NCI-H510A (cell line): Measurements from ENCODE around the gene NGB.

ENCODE experiments used
- DNase-seq: peaks from one replicate; lab custom pipeline; 2025; lab: John Stamatoyannopoulos, UW

NGB gene

DNA sequence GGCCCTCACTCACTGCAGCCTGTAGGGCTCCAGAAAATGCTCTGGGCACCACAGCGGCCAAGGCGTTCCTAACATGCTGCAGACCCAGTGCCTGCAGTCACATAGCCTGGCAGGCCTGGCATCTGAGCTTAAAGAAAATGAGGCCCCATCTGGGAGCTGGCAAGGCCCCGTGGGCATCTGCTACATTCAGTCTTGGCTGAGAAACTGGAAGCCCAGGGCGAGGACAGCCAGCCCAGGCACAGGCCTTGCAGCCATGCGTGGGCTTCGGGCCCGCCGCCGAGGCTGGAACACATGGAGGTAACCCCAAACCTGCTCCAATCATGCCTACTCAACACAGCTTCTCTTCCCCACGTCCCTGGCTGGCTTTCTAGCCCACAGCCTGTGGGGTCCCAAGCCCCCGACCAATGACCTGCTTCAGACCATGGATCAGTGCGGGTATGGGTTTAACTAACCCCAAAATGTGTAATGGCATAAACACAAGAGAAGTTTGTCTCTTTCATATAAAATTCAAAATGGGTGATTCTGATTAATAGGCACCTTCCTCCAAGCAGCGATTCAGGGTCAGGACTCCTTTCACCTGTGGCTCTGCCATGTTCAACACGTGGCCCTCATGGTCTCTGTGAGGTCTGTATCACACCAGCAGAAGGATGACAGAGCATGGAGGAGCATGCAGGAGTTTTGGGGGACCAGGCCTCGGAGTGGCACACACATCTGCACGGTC is 6.4 kb downstream of the NGB start:
- DNase-seq: no peak

DNA sequence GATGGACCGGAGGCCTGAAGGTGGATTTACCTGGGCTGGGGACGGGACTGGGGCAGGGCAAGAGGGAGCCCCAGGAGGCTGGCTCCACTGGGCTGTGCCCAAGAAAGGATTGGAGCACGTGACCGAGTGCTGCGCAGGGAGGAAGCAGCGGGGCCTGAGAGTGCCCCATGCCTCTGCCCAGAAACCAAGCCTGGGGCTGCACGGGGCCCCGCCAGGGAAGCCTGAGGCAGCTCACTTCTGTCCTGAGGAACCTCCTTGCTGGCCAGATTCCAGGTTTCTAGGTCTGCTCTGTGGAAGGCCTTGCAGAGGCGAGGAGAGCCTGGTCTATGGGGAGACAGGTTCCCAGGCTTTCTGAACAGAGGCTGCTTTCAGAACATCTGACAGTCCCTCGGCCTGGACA is 10.4 kb downstream of the NGB start:
- DNase-seq: no peak

DNA sequence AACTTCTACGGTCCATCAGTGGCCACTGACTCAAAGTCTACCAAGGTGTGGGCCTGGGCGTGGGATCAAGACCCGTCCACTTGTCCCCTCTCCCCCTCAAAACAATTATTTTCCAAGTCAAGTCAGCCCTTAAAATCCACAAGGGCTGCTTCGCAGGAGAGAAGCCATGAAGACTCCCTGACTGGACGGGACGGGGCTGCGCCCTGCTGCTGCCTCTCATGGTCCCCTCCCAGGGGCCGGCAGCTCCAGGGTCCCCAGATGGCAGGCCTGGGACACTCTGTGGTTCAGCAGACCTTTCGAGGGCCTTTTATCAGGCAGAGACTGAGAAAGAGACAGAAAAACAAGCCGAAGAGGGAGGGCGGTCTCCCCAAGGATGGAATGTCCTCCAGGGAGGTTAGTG is 10.8 kb downstream of the NGB start:
- no peak for DNase-seq

DNA sequence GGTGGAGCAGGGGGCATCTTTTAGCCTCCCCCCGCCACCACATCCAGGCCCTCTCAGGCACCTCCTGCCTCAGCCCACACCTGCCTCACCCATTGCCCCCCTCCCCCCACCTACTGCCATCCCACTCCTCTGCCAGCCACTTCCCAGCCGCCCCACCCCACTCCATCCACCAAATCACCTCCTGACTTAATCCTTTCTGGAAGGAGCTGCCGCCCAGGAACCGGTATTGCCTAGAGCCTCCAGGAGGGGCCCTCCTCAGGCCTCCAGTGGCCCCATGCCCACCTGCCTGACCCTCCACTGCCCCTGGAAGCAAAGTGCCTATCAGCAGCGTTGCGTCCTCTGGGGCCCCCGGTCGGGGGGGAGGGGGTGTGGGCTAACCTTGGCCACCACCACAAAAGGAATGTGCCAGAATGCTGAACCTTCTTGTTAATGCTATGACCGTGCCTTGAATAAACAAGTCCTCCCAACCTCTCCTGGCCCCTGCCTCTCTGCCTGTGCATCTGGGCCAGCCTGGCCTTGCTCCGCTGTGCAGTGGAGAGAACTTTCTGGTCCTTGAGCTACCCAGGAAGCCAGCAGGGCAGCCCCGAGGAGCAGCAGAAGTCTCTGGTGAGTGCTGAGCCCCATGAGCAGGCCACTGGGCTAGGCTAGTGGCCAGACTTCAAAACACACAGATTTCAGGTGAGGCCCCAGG is 11.8 kb downstream of the NGB start:
- no peak for DNase-seq

DNA sequence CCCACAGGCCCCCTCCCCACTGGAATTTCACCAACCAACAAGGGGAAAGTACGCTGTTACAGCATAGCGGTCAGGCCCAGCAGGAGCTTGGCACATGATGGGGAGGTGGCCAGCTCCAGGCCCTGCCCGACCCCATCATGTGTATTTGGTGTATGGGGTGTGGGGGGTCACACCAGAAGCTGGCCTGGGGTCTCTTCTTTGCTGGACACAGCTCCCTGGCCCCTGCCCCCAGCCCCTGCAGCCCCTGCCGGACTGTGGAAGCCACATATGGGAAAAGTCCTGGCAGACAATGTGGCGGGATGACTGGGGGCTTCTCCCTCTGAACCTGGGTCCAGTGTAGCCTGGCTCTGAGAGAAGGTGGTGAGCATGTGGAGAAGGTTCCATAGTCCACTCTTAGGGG is 12.4 kb downstream of the NGB start:
- DNase-seq: no peak

DNA sequence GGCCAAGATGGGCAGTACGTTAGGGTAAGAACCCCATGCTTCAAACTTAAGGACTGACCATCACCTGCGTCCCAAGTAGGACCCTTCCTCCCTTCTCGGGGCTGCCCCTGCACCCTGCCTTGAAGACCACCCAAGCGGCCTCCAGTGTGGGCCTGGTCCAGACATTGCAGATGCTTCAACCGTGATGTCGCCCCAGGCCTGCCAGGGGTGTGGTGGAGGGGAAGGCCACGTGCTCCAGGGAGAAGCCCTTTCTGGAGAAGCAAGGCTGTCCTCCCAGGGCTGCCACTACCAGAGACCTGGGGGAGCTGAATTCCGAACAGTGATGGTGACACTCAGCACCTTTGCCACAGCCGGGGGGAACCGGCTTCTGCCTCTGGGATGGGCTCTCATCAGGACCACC is 13.3 kb downstream of the NGB start:
- DNase-seq: no peak

DNA sequence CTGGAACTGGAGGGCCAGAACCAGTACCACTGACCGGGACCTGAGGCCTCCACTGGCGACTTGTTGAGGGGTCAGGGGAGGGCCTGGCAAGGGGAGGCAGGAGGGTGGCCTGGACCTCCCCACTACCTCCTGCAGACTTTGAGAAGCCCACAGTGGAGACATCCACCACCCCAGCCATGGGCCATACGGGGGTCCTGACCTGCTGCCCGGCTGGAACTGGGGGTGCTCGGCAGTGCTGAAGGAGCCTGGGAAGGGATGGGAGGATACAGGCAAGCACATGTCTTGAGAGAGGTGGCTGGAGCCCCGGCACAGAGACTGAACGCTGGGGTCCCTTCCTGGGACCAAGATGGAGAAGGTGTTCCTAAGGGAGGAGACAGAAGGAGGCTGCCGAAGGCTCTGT is 14.3 kb downstream of the NGB start:
- DNase-seq: no peak

DNA sequence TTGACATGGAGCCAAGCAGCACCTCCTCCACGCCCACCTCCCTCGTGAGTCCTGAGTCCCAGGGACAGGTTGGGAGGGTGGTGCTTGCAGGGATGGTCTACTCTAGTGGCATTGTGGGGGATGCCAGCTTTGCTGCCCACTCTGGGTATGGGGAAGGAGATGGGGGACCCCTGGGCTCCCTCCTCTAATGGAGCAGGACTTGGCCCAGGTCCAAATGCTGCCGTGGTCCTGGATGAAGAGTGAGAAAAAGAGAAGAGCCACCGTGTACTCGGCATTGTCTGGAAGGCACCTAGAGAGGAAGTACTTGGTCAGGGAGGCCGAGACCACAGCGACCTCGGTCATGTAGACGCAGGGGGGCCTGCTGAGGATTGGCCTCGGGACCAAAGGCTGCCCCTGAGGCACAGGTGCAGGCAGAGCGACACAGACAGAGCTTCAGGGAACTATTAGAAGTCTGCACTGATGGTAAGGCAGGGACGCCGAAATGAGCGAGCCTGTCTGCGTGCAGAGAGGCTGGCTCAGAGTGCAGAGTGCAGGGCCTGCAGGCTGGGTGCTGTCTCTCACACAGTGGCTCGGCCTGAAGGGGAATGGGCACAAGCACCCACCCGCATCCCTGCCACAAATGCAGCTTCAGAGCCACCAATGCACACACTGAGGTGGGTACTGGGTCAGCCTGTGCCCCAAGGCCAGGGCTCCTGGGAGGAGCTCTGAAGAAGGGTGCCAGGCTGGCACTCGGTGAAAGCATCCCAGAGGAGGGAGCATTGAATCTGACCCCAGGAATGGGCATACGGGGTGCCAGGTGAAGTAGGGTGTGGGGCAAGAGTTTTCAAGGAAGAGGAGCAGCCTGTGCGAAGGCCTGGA is 17.4 kb downstream of the NGB start:
- no peak for DNase-seq

DNA sequence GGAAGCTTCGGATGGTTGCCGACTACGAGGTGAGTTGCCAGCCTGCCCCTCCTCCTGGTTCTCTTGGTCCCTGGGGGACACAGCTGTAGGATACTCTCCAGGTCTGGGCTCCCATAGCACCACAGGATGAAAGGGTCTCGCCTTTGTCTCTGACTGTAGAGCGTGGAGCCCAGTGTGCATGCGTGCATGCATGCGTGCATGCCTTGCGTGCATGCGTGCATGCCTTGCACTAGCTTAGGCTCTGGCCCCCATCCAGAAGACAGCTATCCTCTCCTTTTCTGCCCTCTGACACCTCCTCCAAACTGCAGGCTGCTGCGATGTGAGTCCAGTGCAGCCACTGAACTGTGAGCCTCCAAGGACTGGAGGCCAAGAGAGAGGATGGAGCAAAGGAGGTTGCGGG is 19.1 kb downstream of the NGB start:
- DNase-seq: no peak

DNA sequence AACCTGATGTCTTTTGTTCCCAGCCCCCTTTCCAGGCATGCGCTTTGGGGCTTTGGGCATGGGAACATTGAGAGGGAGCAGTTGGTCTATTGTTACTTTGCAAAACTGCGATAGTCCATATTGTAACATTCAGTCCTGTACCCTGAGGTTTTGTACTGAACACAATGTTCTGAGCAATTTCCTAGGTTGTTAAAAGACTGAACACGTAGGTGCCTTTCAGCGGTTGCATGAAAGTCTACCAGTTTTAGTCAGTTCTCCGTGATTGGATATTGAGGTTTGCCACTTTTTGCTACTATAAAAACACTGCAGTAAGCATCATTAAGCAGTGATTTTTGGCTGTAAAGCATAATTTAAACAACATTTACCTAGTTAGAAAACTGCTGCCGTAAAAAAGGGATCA is 20.1 kb downstream of the NGB start:
- no peak for DNase-seq

DNA sequence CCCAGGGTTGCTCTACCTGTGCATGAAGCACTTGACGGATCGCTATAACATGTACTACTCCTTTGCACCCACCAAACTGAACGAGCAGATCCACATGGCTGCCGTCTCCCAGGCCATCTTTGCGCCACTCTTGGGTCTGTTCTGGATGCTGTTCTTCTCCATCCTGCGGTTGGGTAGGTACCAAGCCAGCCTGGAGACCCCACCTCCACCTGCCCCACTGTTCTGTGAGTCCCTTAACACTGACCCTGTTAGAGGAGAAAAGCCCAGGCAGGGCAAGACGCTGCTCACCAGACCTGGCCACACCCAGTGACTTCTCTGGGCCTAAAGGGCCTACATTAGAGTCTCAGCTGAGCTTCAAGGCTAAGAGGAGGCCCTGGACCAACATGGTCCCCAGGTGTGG is 21.7 kb downstream of the NGB start:
- no peak for DNase-seq

DNA sequence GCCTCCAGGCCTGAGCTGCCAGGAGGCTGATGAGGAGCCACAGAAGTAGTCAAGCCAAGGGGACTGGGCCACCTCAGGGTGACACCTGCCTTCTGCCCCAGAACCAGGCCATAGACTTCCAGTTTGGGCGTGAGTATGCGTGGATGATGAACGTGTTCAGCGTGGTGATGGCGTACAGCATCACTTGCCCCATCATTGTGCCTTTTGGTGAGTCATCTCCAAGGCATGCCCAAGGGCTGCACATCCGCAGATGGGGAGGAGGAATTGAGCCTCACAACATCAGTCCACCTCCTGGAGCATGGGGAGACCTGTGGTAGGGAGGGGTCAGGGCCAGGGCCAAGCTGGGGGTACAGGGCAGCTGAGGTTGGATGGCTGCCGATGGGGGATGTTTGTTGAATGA is 22.3 kb downstream of the NGB start:
- DNase-seq: no peak

DNA sequence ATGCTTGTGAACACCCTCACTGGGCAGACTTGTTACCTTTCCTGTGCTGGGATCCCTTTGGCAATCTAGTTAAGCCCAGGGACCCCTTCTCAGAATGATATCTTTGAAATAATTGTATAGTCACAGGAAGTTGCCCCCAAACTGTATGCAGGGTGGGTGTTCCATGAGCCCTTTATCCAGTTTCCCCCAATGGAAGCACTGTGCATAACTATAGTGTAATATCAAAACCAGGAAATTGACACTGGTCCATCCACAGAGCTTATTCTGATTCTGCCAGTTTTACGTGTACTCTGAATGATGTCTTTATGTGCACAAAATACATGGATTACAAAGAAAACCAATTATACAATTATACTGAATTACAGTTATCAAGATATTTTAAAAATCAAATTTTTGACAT is 24.2 kb downstream of the NGB start:
- DNase-seq: no peak

DNA sequence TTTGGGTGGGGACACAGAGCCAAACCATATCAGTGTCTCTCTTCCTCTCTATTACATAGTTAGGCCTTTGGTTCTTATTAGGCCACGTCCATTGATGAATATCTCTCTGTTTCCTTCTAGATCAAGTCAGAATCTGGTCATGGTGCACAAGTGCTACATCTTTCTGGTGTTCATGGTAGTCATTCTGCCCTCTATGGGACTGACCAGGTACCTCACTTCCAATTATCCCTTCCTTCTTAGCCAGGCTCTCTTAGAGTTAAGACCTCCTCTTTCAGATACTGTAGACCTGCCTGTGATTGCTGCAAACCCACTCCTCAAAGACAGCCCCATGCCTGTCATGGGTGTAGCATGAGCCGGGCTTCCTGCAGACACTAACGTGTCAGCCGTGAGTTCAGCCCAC is 25.2 kb downstream of the NGB start:
- no peak for DNase-seq

DNA sequence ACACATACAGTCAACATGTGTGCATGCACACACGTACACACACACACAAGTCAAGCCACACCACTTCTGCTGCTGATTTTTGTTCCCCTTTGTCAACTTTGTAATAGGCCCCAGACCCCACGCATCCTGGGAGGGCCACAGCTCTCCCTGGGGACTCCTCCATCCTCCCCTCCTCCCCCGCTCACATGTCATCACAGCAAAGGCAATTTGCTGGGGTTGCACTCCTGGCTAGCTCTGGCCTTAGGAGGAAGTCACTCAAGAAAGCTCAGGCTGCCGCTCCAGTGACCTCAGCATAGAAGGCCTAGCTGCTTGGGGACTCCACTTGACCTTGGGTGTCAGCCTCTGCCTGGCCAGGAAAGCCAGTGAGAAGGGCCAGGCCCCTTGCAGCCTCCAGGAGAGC is 27.2 kb downstream of the NGB start:
- no peak for DNase-seq

DNA sequence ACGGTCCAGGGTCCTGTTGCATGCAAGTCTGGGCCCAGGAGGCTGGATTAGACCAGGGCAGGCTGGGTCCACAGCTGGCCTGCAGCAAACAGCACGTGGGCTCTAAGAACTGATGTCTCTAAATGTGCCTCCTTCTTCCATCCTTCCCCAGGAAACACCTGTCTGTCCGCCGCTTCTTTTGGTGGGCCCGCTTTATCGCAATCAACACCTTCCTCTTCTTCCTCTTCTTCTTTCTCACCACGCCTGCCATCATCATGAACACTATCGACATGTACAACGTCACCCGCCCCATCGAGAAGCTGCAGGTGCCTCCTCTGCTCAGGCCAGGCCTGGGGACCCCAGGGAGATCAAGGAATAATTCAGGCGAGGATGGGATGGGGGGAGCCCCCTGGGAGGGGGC is 28.3 kb downstream of the NGB start:
- no peak for DNase-seq

DNA sequence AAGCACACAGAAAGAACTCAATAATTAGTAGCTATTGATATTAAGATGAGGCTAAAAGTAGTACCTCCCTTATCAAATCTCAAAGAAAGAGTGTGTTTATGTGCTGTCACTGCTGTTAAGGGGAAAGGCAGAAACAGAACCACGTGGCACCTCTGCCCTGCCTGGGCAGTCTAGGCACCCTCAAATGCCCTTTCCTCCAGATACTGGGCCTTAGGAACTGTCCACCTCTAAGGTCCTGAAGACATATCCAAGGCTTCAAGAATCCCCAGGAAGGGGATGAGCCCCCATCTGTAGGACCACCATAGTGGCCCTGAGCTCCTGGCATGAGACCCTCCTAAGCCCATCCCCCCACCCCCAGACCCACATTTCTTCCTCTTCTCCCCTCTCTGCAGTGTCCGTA is 29.1 kb downstream of the NGB start:
- DNase-seq: no peak

DNA sequence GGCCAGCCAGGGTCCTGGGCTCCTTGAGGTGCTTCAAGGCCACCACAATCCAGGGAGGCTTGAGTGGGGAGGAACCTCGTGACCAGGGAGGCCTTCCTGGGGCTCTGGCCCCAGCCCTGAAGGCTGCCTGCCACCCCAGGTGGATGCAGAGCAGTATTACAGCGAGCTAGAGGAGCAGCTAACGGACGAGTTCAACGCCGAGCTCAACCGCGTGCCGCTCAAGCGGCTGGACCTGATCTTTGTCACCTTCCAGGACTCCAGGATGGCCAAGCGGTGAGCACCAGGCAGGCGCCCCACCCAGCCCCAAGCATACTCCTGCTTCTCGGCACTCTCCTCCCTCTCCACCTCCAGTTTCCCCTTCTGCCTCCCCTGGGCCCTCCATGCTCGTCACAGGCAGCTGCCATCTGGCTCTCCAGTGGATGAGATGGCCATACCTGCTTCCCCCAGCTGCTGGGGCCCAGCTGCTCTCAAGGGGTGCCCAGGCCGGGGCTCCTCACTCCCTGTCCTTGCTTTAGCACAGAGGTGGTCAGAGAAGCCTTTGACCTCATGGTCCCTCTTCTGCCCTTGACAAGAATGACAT is 30.6 kb downstream of the NGB start:
- no peak for DNase-seq

DNA sequence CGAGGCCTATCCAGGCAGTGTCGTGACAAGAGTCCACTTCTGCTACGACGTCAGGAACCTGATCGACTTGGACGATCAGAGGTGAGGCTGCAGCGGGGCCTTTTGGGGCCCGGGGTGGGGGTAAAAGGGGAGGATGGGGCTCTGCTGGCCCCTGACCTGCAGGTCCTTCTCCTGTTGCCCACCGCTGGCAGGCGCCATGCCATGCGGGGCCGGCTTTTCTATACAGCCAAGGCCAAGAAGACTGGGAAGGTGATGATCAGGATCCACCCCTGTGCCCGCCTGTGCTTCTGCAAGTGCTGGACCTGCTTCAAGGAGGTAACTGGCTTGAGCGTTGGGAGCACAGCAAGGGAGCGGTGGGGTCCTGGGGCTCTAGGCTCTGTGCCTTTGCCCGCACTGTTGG is 31.6 kb downstream of the NGB start:
- DNase-seq: no peak

DNA sequence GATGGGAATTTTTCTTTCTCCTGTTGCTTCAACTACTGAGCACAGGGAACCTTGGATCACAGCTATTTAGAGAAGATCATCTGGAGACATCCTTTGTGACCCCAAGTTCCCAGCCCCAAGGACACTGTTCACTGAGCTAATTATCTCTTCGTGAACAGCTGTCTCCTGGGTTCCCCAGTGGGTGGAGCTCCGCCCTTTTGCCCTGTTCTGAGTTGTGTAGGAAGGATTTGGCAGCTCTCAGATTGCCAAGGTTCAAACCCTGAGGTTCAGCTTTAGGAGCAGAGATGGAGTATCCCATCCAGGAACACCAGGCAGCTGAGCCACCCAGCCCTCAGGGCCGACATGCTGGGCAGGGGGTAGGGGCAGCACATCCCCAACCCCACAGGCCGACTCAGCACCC is 32.0 kb downstream of the NGB start:
- DNase-seq: no peak

DNA sequence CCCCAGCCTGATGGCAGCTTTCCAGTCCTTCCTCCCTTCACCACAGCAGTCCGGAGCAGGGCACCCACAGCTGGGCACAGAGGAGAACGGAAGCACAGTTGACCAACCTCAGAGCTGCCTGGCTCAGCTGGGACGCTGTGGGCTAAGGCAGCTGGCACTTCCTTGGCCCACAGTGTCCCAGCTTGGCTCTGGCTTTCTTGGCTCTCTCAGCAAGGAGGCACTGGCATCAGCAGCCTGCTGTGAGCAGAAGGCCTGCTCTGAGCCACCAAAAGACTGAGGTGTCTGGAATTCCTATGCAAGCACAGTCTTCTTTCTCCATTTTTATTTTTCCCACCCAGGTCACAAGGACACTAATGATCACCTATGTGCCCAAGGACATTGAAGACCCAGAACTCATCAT is 32.6 kb downstream of the NGB start:
- no peak for DNase-seq

DNA sequence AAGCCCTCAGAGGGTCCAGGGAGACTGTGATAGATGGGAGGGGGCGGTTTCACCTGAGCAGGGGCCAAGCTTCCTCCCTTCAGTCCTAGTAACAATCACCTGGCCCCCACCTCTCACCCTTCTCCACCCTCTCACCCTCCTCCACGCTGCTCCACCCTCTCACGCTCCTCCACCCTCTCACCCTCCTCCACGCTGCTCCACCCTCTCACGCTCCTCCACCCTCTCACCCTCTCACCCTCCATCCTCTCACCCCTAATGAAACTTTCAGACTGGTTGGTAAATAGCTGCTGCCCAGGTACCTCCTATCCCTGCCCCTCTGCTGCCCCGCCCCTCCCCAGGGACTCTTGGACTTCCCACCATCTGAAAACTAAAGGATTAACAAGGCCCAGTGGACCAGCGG is 34.2 kb downstream of the NGB start:
- DNase-seq: no peak

DNA sequence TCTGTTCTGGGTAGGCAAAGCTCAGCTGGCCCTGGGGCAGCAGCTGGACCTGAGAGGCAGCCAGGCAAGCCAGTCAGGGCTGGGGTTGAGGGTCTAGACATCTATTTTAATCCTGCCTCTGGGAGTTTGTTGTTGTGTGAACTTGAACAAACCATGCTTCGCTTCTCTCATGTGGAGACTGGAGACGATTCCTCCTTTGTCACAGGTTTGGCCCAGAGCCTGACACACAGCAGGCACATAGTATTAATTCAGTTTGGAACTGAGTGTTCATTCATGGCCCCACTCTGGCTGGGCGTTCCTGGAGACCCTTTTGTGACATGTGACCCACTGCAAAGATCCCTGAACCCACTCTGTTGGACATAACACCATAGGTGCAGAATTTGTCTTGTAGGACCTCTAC is 39.3 kb downstream of the NGB start:
- DNase-seq: no peak
